Esophagus muscularis mucosa (tissue), 3 donors: ENCODE data around the gene CENPP.

Source experiments
- CTCF ChIP-seq, 3 experiments: fragments of 200-600 bp in 2 of 3; fragments of 450-650 bp in 1 of 3; sonication (generic) in 2 of 3; IDR thresholded peaks; one replicate each; pipeline ENCODE4 v1.5.1; 2017 to 2019; ENCODE audit warnings: antibody characterized with exemption in 3 of 3, mild to moderate bottlenecking in 2 of 3, moderate library complexity in 1 of 3
- POLR2A ChIP-seq: fragments of 450-650 bp; IDR thresholded peaks from one replicate; pipeline ENCODE4 v1.6.1; 2017; ENCODE audit warnings: antibody characterized with exemption, moderate library complexity, mild to moderate bottlenecking, low read depth
- POLR2AphosphoS5 ChIP-seq, 2 donors: sonication (generic); formaldehyde crosslinking; IDR thresholded peaks; one replicate each; pipeline ENCODE4 v1.6.1; 2017; ENCODE audit warnings: antibody characterized with exemption in 2 of 2

- TF ChIP-seq CTCF (IDR thresholded peaks at IDR 0.05) = no peak
- TF ChIP-seq POLR2AphosphoS5 (IDR thresholded peaks at IDR 0.05) = no peak
- TF ChIP-seq POLR2A = no peak
These were observed 33.7 kb downstream of the CENPP start for GRCh38 chr9:92359394-92359995.
